ENCODE results near the gene DCP1A. TPM values are rescaled to one million over a fixed set of nuclear protein-coding genes. Genes with fewer than 3 reads are reported as not detected.
"Not testable (repeated sequence)": the region's sequence is repeated elsewhere in the genome, so short reads cannot be mapped to it uniquely, and the experiment has no call there.

DCP1A gene
- total RNA-seq, 4 donors from 2014 or later = 20.7 to 37.4 (median 27.1) TPM

DNA sequence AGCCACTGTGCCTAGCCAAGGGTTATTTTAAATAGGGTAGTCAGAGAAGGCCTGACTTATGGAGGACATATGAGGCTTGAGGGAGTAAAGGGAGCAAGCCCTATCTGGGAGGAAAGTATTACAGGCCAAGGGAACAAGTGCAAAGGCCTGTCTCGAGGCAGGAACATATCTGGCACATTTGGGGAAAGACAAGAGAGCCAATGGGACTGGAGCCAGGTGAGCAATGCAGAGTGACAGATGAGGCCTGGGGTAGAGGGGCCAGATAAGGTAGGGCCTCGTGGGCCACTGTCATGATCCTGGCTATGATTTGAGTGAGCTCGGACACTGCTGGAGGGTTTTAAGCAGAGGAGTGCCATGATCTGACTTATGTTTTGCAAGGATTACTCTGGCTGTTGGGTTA, 43.8 kb downstream of the DCP1A start:
- no peak for ATAC-seq
- H3K9me3 ChIP-seq = no peaks in the 10 kb centered on the region
- H3K4me3 ChIP-seq = no peak overlapping the region
- H3K27me3 ChIP-seq = no peaks in the 10 kb centered on the region
- TF ChIP-seq, protein P1, sequence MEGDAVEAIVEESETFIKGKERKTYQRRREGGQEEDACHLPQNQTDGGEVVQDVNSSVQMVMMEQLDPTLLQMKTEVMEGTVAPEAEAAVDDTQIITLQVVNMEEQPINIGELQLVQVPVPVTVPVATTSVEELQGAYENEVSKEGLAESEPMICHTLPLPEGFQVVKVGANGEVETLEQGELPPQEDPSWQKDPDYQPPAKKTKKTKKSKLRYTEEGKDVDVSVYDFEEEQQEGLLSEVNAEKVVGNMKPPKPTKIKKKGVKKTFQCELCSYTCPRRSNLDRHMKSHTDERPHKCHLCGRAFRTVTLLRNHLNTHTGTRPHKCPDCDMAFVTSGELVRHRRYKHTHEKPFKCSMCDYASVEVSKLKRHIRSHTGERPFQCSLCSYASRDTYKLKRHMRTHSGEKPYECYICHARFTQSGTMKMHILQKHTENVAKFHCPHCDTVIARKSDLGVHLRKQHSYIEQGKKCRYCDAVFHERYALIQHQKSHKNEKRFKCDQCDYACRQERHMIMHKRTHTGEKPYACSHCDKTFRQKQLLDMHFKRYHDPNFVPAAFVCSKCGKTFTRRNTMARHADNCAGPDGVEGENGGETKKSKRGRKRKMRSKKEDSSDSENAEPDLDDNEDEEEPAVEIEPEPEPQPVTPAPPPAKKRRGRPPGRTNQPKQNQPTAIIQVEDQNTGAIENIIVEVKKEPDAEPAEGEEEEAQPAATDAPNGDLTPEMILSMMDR (IDR thresholded peaks at IDR 0.05) = no peak
- no peak for TF ChIP-seq POLR2AphosphoS5 (IDR thresholded peaks at IDR 0.05)
- TF ChIP-seq POLR2A (IDR thresholded peaks at IDR 0.05) = no peak
- TF ChIP-seq EP300 (IDR thresholded peaks at IDR 0.05) = no peak
- H3K36me3 ChIP-seq = peaks cover 0 to 54% of the 10 kb centered on the region in 2 donors
- 33 to 34% methylated on average over 2 to 3 of the region's 3 CpGs for WGBS, 2 donors (ENCODE audit: low coverage in 1 of 2)
- peak overlapping the region in 2 of 4 donors; percentile 35 to 42 for H3K27ac ChIP-seq
- H3K4me1 ChIP-seq = peaks cover 0 to 28% (median 0%) of the 10 kb centered on the region in 3 donors

DNA sequence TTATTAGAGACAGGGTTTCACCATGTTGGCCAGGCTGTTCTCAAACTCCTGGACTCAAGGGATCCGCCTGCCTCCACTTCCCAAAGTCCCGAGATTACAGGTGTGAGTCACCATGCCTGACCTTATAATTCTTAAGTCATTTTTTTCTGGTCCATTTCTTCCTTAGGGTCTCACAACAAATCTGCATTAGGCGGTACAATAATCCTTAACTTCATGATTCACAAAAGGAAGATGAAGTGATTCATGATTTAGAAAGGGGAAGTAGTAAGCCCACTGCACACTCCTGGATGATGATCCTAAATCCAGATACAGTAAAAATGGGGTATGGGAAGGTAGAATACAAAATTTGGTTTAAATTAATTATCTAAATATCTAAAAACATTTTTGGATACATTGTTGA, 46.5 kb downstream of the DCP1A start:
- no peaks in the 10 kb centered on the region for H3K9me3 ChIP-seq
- no peak overlapping the region for H3K27ac ChIP-seq
- no peak overlapping the region for H3K4me3 ChIP-seq
- ATAC-seq = no peak
- TF ChIP-seq POLR2AphosphoS5 (IDR thresholded peaks at IDR 0.05) (no peak), POLR2A (IDR thresholded peaks at IDR 0.05) (no peak), EP300 (IDR thresholded peaks at IDR 0.05) (no peak)
- TF ChIP-seq, protein P1 (IDR thresholded peaks at IDR 0.05) = no peak
- H3K4me1 ChIP-seq = peaks cover 0 to 25% (median 0%) of the 10 kb centered on the region in 3 donors
- H3K36me3 ChIP-seq = peaks cover 0 to 56% of the 10 kb centered on the region in 2 donors
- 85 to 96% methylated on average over 3 of the region's 3 CpGs for WGBS, 2 donors (ENCODE audit: low coverage in 1 of 2)
- no peaks in the 10 kb centered on the region for H3K27me3 ChIP-seq

DNA sequence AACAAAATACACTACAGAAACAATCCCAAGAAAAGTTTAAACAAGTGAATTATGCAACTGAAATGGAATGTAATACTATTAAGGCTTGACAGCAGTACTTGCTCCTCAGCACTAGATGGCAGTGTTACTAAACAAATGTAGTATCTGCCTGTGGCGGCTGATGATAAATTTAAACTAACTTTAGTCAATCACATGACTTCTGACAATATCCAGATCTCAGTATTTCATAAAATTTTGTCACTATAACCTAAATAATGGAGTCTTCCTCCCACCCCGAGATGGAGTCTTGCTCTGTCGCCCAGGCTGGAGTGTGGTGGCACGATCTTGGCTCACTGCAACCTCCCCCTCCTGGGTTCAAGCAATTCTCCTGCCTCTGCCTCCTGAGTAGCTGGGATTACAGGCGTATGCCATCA, 47.7 kb downstream of the DCP1A start:
- TF ChIP-seq, protein P1 (IDR thresholded peaks at IDR 0.05) = peak; percentile 84 to 95 (median 90)
- peak; percentile 49 for TF ChIP-seq POLR2AphosphoS5 (IDR thresholded peaks at IDR 0.05)
- H3K27ac ChIP-seq = peak overlapping the region in 3 of 4 donors; percentile 56 to 74 (median 59)
- not testable (repeated sequence) for H3K27me3 ChIP-seq, H3K9me3 ChIP-seq, H3K4me3 ChIP-seq
- WGBS, 2 donors (ENCODE audit: low coverage in 1 of 2) = 22 to 35% methylated on average over 4 to 5 of the region's 5 CpGs
- H3K36me3 ChIP-seq = peaks cover 0 to 62% of the 10 kb centered on the region in 2 donors
- H3K4me1 ChIP-seq = peaks cover 0 to 25% (median 0%) of the 10 kb centered on the region in 3 donors
- ATAC-seq = peak; percentile 85

DNA sequence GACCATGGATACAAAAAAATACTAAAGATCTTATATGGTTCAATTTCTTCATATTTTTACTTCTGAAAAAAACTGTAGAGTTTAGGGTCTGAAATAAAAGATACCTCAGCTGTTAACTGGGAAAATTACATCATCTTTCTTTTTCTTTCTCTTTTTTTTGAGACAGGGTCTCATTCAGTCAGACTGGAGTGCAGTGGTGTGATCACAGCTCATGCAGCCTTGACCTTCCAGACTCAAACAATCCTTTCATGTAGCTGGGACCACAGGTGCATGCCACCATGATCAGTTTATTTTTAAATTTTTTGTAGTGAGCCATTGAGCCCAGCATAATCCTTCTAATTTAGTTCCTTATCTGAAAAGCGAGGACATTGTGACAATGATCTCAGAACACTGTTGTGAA, 51.9 kb downstream of the DCP1A start:
- Histone ChIP-seq H3K4me3 (no peak overlapping the region), H3K36me3 (peaks cover 0 to 59% of the 10 kb centered on the region in 2 donors), H3K27me3 (no peaks in the 10 kb centered on the region), H3K9me3 (no peaks in the 10 kb centered on the region), H3K4me1 (peaks cover 0 to 11% (median 0%) of the 10 kb centered on the region in 3 donors), H3K27ac (no peak overlapping the region)
- WGBS, 2 donors (ENCODE audit: low coverage in 1 of 2) = 100% methylated on average over 1 of the region's 1 CpG; no CpG with 5 or more reads in 1 of the 2 donors
- TF ChIP-seq EP300 (IDR thresholded peaks at IDR 0.05) (no peak), POLR2A (IDR thresholded peaks at IDR 0.05) (no peak), POLR2AphosphoS5 (IDR thresholded peaks at IDR 0.05) (no peak)
- TF ChIP-seq, protein P1 (IDR thresholded peaks at IDR 0.05) = no peak
- no peak for ATAC-seq

DNA sequence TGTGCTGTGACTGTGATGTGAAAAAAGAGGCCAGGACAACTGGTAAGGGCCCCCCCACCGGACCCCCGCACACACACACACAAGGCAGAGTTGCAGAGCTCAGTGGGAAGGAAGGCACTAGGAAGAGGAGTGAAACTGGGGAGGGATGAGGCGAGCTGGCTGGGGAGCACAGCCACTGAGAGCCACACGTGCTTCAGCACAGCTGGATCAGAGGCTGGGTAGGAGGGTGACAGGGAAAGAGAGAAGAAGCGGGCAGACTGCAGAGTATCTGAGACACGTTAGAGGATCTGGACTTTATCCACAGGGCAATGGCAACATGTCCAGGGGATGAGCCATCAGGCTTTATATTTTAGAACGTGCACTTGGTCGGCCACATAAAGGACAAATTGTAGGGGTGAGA, 53.5 kb downstream of the DCP1A start:
- TF ChIP-seq, protein P1 (IDR thresholded peaks at IDR 0.05) = no peak
- TF ChIP-seq POLR2A (IDR thresholded peaks at IDR 0.05) = no peak
- TF ChIP-seq EP300 (IDR thresholded peaks at IDR 0.05) = no peak
- no peak for TF ChIP-seq POLR2AphosphoS5 (IDR thresholded peaks at IDR 0.05)
- WGBS, 2 donors (ENCODE audit: low coverage in 1 of 2) = 77 to 86% methylated on average over 6 of the region's 8 CpGs
- Histone ChIP-seq H3K27me3 (no peaks in the 10 kb centered on the region), H3K27ac (no peak overlapping the region), H3K4me1 (peaks cover 0 to 6% (median 0%) of the 10 kb centered on the region in 3 donors), H3K9me3 (no peaks in the 10 kb centered on the region), H3K4me3 (no peak overlapping the region), H3K36me3 (peaks cover 0 to 61% of the 10 kb centered on the region in 2 donors)
- no peak for ATAC-seq

Measured in gastroesophageal sphincter (tissue), 4 donors.